HEK293 (cell line): Measurements from ENCODE around the gene LIMK1.

Source experiments
- CTCF ChIA-PET: fragments of 350-600 bp; formaldehyde crosslinking; extraction: SDS; loops from one replicate; lab custom pipeline; 2021; ENCODE audit warnings: antibody characterized with exemption; lab: Yijun Ruan, JAX
- POLR2A ChIA-PET: fragments of 300-600 bp; formaldehyde crosslinking; extraction: SDS; loops from one replicate; lab custom pipeline; 2020; ENCODE audit warnings: antibody characterized with exemption, inconsistent platforms; lab: Yijun Ruan, JAX
- H3K27ac ChIP-seq: fragments of 200-500 bp; sonication (Bioruptor generic); 2 replicates; pipeline ENCODE4 v1.5.1; 2014; ENCODE audit warnings: low read depth, low read length, control low read depth, inconsistent platforms; ENCODE audit errors: extremely low read depth
- H3K36me3 ChIP-seq, 2 experiments: fragments of 200-500 bp in 1 of 2; sonication (Bioruptor generic) in 1 of 2; 1 replicate in 1 of 2; 2 replicates in 1 of 2; pipeline ENCODE4 v1.5.1; 2014 to 2017; ENCODE audit warnings: inconsistent platforms in 2 of 2, low read length in 2 of 2; ENCODE audit not compliant: control insufficient read depth in 2 of 2, insufficient read depth in 1 of 2
- H3K4me1 ChIP-seq: fragments of 200-500 bp; sonication (Bioruptor generic); 2 replicates; pipeline ENCODE4 v1.5.1; 2014; ENCODE audit warnings: mild to moderate bottlenecking, low read length, inconsistent platforms; ENCODE audit not compliant: control insufficient read depth, insufficient read depth
- H3K4me3 ChIP-seq: 2 replicates; pipeline ENCODE4 v1.5.1; 2011; ENCODE audit warnings: low read depth, mild to moderate bottlenecking, control low read depth, low read length, moderate library complexity
- H3K9me3 ChIP-seq: fragments of 200-500 bp; sonication (Bioruptor generic); 2 replicates; pipeline ENCODE4 v1.5.1; 2014; ENCODE audit warnings: low read depth, low read length, inconsistent platforms; ENCODE audit not compliant: control insufficient read depth, insufficient read depth
- BCL11A ChIP-seq: fragments of 450-650 bp; formaldehyde crosslinking; IDR thresholded peaks from 2 replicates; pipeline ENCODE4 v1.5.1; 2016; ENCODE audit warnings: low read depth, missing biosample characterization, missing genetic modification characterization
- GLI4 ChIP-seq: fragments of 450-650 bp; formaldehyde crosslinking; IDR thresholded peaks from 2 replicates; pipeline ENCODE4 v1.5.1; 2016; ENCODE audit warnings: missing biosample characterization, missing genetic modification characterization
- HOXA7 ChIP-seq: sonication (generic); formaldehyde crosslinking; IDR thresholded peaks from 2 replicates; pipeline ENCODE4 v1.8.1; 2022; ENCODE audit warnings: missing genetic modification reagents, borderline replicate concordance
- HOXD13 ChIP-seq: sonication (generic); formaldehyde crosslinking; IDR thresholded peaks from 2 replicates; pipeline ENCODE4 v1.8.0; 2022; ENCODE audit warnings: missing genetic modification reagents, borderline replicate concordance
- ZBTB20 ChIP-seq: fragments of 450-650 bp; formaldehyde crosslinking; IDR thresholded peaks from 2 replicates; pipeline ENCODE4 v1.5.1; 2016; ENCODE audit warnings: missing biosample characterization, missing genetic modification characterization
- ZFP41 ChIP-seq: fragments of 450-650 bp; formaldehyde crosslinking; IDR thresholded peaks from 2 replicates; pipeline ENCODE4 v1.5.1; 2016; ENCODE audit warnings: missing biosample characterization, missing genetic modification characterization, borderline replicate concordance
- ZFP69B ChIP-seq: fragments of 450-650 bp; formaldehyde crosslinking; IDR thresholded peaks from 2 replicates; pipeline ENCODE4 v1.5.1; 2016; ENCODE audit warnings: missing biosample characterization, missing genetic modification characterization
- ZNF114 ChIP-seq: fragments of 450-650 bp; formaldehyde crosslinking; IDR thresholded peaks from 2 replicates; pipeline ENCODE4 v1.5.0; 2017; ENCODE audit warnings: missing biosample characterization, missing genetic modification characterization
- ZNF184 ChIP-seq: fragments of 450-650 bp; IDR thresholded peaks from 2 replicates; pipeline ENCODE4 v1.5.1; 2018; ENCODE audit warnings: missing biosample characterization, mild to moderate bottlenecking, missing genetic modification characterization
- ZNF214 ChIP-seq: fragments of 450-650 bp; formaldehyde crosslinking; IDR thresholded peaks from 2 replicates; pipeline ENCODE4 v1.5.1; 2017; ENCODE audit warnings: missing biosample characterization, mild to moderate bottlenecking, missing genetic modification characterization, borderline replicate concordance
- ZNF335 ChIP-seq: fragments of 450-650 bp; formaldehyde crosslinking; conservative IDR thresholded peaks from 2 replicates; pipeline ENCODE4 v1.5.1; 2016; ENCODE audit warnings: missing biosample characterization, missing genetic modification characterization
- ZNF37A ChIP-seq: fragments of 450-650 bp; IDR thresholded peaks from 2 replicates; pipeline ENCODE4 v1.5.1; 2018; ENCODE audit warnings: missing biosample characterization, missing genetic modification characterization
- ZNF394 ChIP-seq: fragments of 450-650 bp; formaldehyde crosslinking; IDR thresholded peaks from 2 replicates; pipeline ENCODE4 v1.5.1; 2016; ENCODE audit warnings: missing biosample characterization, missing genetic modification characterization, mild to moderate bottlenecking, moderate library complexity, borderline replicate concordance
- ZNF555 ChIP-seq: fragments of 450-650 bp; formaldehyde crosslinking; conservative IDR thresholded peaks from 2 replicates; pipeline ENCODE4 v1.5.1; 2017; ENCODE audit warnings: missing biosample characterization, mild to moderate bottlenecking, missing genetic modification characterization, inconsistent platforms
- ZNF610 ChIP-seq: fragments of 450-650 bp; formaldehyde crosslinking; IDR thresholded peaks from 2 replicates; pipeline ENCODE4 v1.5.1; 2016; ENCODE audit warnings: missing biosample characterization, missing genetic modification characterization, borderline replicate concordance
- ZNF624 ChIP-seq: fragments of 450-650 bp; formaldehyde crosslinking; IDR thresholded peaks from 2 replicates; pipeline ENCODE4 v1.5.1; 2017; ENCODE audit warnings: missing biosample characterization, missing genetic modification characterization
- ZNF791 ChIP-seq: fragments of 450-650 bp; formaldehyde crosslinking; IDR thresholded peaks from 2 replicates; pipeline ENCODE4 v1.5.1; 2016; ENCODE audit warnings: missing biosample characterization, missing genetic modification characterization
- TF ChIP-seq, protein P1 (sequence below): fragments of 450-650 bp; formaldehyde crosslinking; IDR thresholded peaks from 2 replicates; pipeline ENCODE4 v1.5.1; 2016; ENCODE audit warnings: missing biosample characterization, missing genetic modification characterization
- TF ChIP-seq, protein P2 (sequence below): fragments of 450-650 bp; formaldehyde crosslinking; IDR thresholded peaks from 2 replicates; pipeline ENCODE4 v1.5.1; 2016; ENCODE audit warnings: missing biosample characterization, missing genetic modification characterization
- TF ChIP-seq, protein P3 (sequence below): fragments of 450-650 bp; formaldehyde crosslinking; IDR thresholded peaks from 2 replicates; pipeline ENCODE4 v1.5.1; 2016; ENCODE audit warnings: missing biosample characterization, missing genetic modification characterization

The LIMK1 gene

DNA sequence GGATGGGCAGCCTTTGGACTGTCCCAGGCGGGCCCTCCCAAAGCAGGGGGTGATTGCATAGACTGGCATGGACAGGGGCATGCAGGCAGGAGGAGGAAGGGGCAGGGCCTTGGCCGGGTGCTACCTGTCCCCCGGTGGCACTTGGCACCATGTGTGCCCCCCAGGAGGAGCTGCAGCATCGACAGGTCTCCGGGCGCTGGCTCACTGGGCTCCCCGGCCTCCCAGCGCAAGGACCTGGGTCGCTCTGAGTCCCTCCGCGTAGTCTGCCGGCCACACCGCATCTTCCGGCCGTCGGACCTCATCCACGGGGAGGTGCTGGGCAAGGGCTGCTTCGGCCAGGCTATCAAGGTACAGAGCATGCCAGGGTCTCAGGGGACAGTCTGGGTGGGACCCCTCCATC lies 23.2 kb downstream of the LIMK1 start:
- H3K4me3 ChIP-seq: no peak overlapping the region
- no peak for TF ChIP-seq ZNF184 (tag by site-specific recombination)
- TF ChIP-seq HOXA7 (CRISPR knock-in tag): no peak
- no peak for TF ChIP-seq ZNF37A (tag by site-specific recombination)
- TF ChIP-seq, protein P1, sequence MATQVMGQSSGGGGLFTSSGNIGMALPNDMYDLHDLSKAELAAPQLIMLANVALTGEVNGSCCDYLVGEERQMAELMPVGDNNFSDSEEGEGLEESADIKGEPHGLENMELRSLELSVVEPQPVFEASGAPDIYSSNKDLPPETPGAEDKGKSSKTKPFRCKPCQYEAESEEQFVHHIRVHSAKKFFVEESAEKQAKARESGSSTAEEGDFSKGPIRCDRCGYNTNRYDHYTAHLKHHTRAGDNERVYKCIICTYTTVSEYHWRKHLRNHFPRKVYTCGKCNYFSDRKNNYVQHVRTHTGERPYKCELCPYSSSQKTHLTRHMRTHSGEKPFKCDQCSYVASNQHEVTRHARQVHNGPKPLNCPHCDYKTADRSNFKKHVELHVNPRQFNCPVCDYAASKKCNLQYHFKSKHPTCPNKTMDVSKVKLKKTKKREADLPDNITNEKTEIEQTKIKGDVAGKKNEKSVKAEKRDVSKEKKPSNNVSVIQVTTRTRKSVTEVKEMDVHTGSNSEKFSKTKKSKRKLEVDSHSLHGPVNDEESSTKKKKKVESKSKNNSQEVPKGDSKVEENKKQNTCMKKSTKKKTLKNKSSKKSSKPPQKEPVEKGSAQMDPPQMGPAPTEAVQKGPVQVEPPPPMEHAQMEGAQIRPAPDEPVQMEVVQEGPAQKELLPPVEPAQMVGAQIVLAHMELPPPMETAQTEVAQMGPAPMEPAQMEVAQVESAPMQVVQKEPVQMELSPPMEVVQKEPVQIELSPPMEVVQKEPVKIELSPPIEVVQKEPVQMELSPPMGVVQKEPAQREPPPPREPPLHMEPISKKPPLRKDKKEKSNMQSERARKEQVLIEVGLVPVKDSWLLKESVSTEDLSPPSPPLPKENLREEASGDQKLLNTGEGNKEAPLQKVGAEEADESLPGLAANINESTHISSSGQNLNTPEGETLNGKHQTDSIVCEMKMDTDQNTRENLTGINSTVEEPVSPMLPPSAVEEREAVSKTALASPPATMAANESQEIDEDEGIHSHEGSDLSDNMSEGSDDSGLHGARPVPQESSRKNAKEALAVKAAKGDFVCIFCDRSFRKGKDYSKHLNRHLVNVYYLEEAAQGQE (tag by site-specific recombination): no peak
- no peak for TF ChIP-seq ZFP69B (tag by site-specific recombination)
- no peak for TF ChIP-seq GLI4
- no peak for TF ChIP-seq ZNF610 (tag by site-specific recombination)
- TF ChIP-seq ZNF114 (tag by site-specific recombination): no peak
- TF ChIP-seq BCL11A (tag by site-specific recombination): no peak
- TF ChIP-seq HOXD13 (CRISPR knock-in tag): no peak
- no peak for TF ChIP-seq ZNF335 (tag by site-specific recombination)
- no peak for TF ChIP-seq ZNF791 (tag by site-specific recombination)
- TF ChIP-seq ZBTB20 (tag by site-specific recombination): no peak
- no peak for TF ChIP-seq ZNF555 (tag by site-specific recombination)
- TF ChIP-seq, protein P2, sequence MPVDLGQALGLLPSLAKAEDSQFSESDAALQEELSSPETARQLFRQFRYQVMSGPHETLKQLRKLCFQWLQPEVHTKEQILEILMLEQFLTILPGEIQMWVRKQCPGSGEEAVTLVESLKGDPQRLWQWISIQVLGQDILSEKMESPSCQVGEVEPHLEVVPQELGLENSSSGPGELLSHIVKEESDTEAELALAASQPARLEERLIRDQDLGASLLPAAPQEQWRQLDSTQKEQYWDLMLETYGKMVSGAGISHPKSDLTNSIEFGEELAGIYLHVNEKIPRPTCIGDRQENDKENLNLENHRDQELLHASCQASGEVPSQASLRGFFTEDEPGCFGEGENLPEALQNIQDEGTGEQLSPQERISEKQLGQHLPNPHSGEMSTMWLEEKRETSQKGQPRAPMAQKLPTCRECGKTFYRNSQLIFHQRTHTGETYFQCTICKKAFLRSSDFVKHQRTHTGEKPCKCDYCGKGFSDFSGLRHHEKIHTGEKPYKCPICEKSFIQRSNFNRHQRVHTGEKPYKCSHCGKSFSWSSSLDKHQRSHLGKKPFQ (tag by site-specific recombination): no peak
- no peak for TF ChIP-seq ZNF394 (tag by site-specific recombination)
- TF ChIP-seq ZNF214 (tag by site-specific recombination): no peak
- TF ChIP-seq, protein P3, sequence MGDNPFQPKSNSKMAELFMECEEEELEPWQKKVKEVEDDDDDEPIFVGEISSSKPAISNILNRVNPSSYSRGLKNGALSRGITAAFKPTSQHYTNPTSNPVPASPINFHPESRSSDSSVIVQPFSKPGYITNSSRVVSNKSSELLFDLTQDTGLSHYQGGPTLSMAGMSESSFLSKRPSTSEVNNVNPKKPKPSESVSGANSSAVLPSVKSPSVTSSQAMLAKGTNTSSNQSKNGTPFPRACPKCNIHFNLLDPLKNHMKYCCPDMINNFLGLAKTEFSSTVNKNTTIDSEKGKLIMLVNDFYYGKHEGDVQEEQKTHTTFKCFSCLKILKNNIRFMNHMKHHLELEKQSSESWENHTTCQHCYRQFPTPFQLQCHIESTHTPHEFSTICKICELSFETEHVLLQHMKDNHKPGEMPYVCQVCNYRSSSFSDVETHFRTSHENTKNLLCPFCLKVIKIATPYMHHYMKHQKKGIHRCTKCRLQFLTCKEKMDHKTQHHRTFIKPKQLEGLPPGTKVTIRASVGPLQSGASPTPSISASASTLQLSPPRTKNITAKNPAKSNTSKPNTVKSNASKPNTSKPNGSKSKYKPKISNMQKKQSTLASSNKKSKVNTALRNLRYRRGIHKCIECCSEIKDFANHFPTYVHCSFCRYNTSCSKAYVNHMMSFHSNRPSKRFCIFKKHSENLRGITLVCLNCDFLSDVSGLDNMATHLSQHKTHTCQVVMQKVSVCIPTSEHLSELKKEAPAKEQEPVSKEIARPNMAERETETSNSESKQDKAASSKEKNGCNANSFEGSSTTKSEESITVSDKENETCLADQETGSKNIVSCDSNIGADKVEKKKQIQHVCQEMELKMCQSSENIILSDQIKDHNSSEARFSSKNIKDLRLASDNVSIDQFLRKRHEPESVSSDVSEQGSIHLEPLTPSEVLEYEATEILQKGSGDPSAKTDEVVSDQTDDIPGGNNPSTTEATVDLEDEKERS: no peak
- TF ChIP-seq ZNF624: no peak
- TF ChIP-seq ZFP41 (tag by site-specific recombination): no peak
- no peaks in the 10 kb centered on the region for H3K4me1 ChIP-seq
- CTCF ChIA-PET: interaction anchor here (0.7 kb wide), 1 partner anchor 80 kb away, joined by 4 read pairs; no protein-coding TSS in a partner anchor
- POLR2A ChIA-PET: interaction anchor here (0.6 to 0.7 kb wide), 2 partner anchors 25 to 282 kb away, joined by 4 read pairs; no protein-coding TSS in a partner anchor
- H3K27ac ChIP-seq: no peak overlapping the region
- no peaks in the 10 kb centered on the region for H3K9me3 ChIP-seq
- H3K36me3 ChIP-seq: peaks cover 16 to 49% of the 10 kb centered on the region in 2 experiments; a peak in 2 of 3 replicates
